HepG2 (cell line): Measurements from ENCODE around the gene DPP7. TPM values are rescaled to one million over a fixed set of nuclear protein-coding genes. Genes with fewer than 3 reads are reported as not detected.

Experiments
- ATAC-seq: fragments of 200-7000 bp; cut with Tn5 transposase; 3 replicates; pipeline ENCODE4 v1.9.1; 2020; ENCODE audit warnings: mild to moderate bottlenecking, moderate library complexity
- BruUV-seq: library from RNA; stranded (reverse); fragments of 400-500 nt; replicated peaks from 2 replicates; lab custom pipeline; 2021; lab: Mats Ljungman, UMichigan
- CTCF ChIA-PET: fragments of 300-600 bp; formaldehyde crosslinking; extraction: SDS; loops from one replicate; lab custom pipeline; 2021; ENCODE audit warnings: low total read pairs, inconsistent platforms, low intra/inter-chr PET ratio; lab: Yijun Ruan, JAX
- POLR2A ChIA-PET: fragments of 350-600 bp; sonication (Branson Sonifier 250); formaldehyde crosslinking; loops from one replicate; lab custom pipeline; 2020; ENCODE audit warnings: antibody characterized with exemption, inconsistent platforms; lab: Yijun Ruan, JAX
- DNase-seq: peaks from one replicate; pipeline ENCODE4 v3.0.0-alpha.2; 2015; ENCODE audit warnings: low spot score
- FAIRE-seq: peaks from 3 replicates; lab custom pipeline; 2011; peaks lifted over from hg19 to GRCh38; lab: Jason Lieb, UNC
- H2AFZ ChIP-seq: one replicate; pipeline ENCODE4 v1.6.1; 2011; ENCODE audit warnings: low read length, inconsistent platforms
- H3K27ac ChIP-seq: fragments of 300-600 bp; 3 replicates; pipeline ENCODE4 v1.8.0; 2011; ENCODE audit warnings: mixed run types, mild to moderate bottlenecking, mixed read lengths, low read length, inconsistent platforms; ENCODE audit not compliant: insufficient read depth; ENCODE audit errors: extremely low read length
- H3K27me3 ChIP-seq, 2 experiments: fragments of 200-600 bp in 1 of 2; 2 replicates in 1 of 2; 3 replicates in 1 of 2; pipeline versions ENCODE4 v1.6.0 to v1.8.0; 2011; ENCODE audit warnings: low read length in 2 of 2, mild to moderate bottlenecking in 2 of 2, moderate library complexity in 2 of 2, inconsistent platforms in 1 of 2; ENCODE audit not compliant: insufficient read depth in 2 of 2, control insufficient read depth in 1 of 2
- H3K36me3 ChIP-seq, 2 experiments: fragments of 200-600 bp in 1 of 2; replicated peaks in 1 of 2; 2 replicates in 1 of 2; 3 replicates in 1 of 2; pipeline versions ENCODE4 v1.5.1 to v1.8.0; 2011; ENCODE audit warnings: low read length in 2 of 2, inconsistent platforms in 1 of 2; ENCODE audit not compliant: insufficient read depth in 2 of 2, control insufficient read depth in 1 of 2
- H3K4me1 ChIP-seq: 2 replicates; pipeline ENCODE4 v1.5.1; 2012; ENCODE audit warnings: low read length, inconsistent platforms; ENCODE audit not compliant: insufficient read depth
- H3K4me2 ChIP-seq: 2 replicates; pipeline ENCODE4 v1.6.0; 2011; ENCODE audit warnings: low read depth, low read length, inconsistent platforms
- H3K4me3 ChIP-seq, 3 experiments: fragments of 200-600 bp in 1 of 3; sonication (generic), shearing (Covaris generic) in 1 of 3; replicated peaks in 1 of 3; 2 replicates each; pipeline ENCODE4 v1.5.1; 2011 to 2016; ENCODE audit warnings: low read length in 3 of 3, inconsistent platforms in 2 of 3, low read depth in 2 of 3, mild to moderate bottlenecking in 2 of 3, control low read depth in 1 of 3, mixed read lengths in 1 of 3; ENCODE audit not compliant: insufficient read depth in 1 of 3
- H3K79me2 ChIP-seq: one replicate; pipeline ENCODE4 v1.6.1; 2011; ENCODE audit warnings: low read length, inconsistent platforms; ENCODE audit not compliant: insufficient read depth
- H3K9ac ChIP-seq: 2 replicates; pipeline ENCODE4 v1.6.0; 2011; ENCODE audit warnings: mild to moderate bottlenecking, low read depth, low read length, inconsistent platforms; ENCODE audit not compliant: insufficient read depth
- H3K9me3 ChIP-seq: 2 replicates; pipeline ENCODE4 v1.5.1; 2012; ENCODE audit warnings: mild to moderate bottlenecking, low read length
- H4K20me1 ChIP-seq: 2 replicates; pipeline ENCODE4 v1.6.0; 2011; ENCODE audit warnings: inconsistent platforms, mild to moderate bottlenecking, low read length, moderate library complexity; ENCODE audit not compliant: insufficient read depth
- BRD4 ChIP-seq: sonication (generic); formaldehyde crosslinking; IDR thresholded peaks from 2 replicates; pipeline ENCODE4 v1.4.0; 2020; ENCODE audit warnings: missing genetic modification reagents
- CAMTA2 ChIP-seq: sonication (generic); formaldehyde crosslinking; IDR thresholded peaks from 2 replicates; pipeline ENCODE4 v1.4.0; 2020; ENCODE audit warnings: mild to moderate bottlenecking, missing genetic modification reagents, borderline replicate concordance
- FOXJ3 ChIP-seq: sonication (generic); formaldehyde crosslinking; IDR thresholded peaks from 2 replicates; pipeline ENCODE4 v1.4.0; 2020; ENCODE audit warnings: missing genetic modification reagents, mild to moderate bottlenecking, borderline replicate concordance
- GMEB2 ChIP-seq: IDR thresholded peaks from 2 replicates; pipeline ENCODE4 v1.6.1; 2016; ENCODE audit warnings: missing biosample characterization, missing genetic modification reagents, low read depth
- HNRNPL ChIP-seq: fragments of 200-400 bp; formaldehyde crosslinking; IDR thresholded peaks from 2 replicates; pipeline ENCODE4 v1.6.1; 2017; ENCODE audit warnings: mild to moderate bottlenecking, low read depth, low read length
- KAT8 ChIP-seq: IDR thresholded peaks from 2 replicates; pipeline ENCODE4 v1.6.1; 2016; ENCODE audit warnings: missing genetic modification reagents, missing compliant biosample characterization
- PCBP1 ChIP-seq: fragments of 200-400 bp; formaldehyde crosslinking; IDR thresholded peaks from 2 replicates; pipeline ENCODE4 v1.6.1; 2017; ENCODE audit warnings: mild to moderate bottlenecking, low read depth, low read length, borderline replicate concordance
- RFX5 ChIP-seq: IDR thresholded peaks from 2 replicates; pipeline ENCODE4 v1.6.1; 2011; ENCODE audit warnings: low read depth, low read length, improper control_type of control experiment
- SMC3 ChIP-seq: IDR thresholded peaks from 2 replicates; pipeline ENCODE4 v1.6.1; 2011; ENCODE audit warnings: low read length, improper control_type of control experiment
- ZEB1 ChIP-seq: IDR thresholded peaks from 2 replicates; pipeline ENCODE4 v1.6.1; 2012; ENCODE audit warnings: mild to moderate bottlenecking, low read depth, inconsistent platforms; ENCODE audit not compliant: insufficient replicate concordance
- ZFP82 ChIP-seq: sonication (generic); formaldehyde crosslinking; IDR thresholded peaks from 2 replicates; pipeline ENCODE4 v1.5.1; 2020; ENCODE audit warnings: mild to moderate bottlenecking, missing genetic modification reagents, borderline replicate concordance
- ZNF143 ChIP-seq: sonication (generic); formaldehyde crosslinking; IDR thresholded peaks from 2 replicates; pipeline ENCODE4 v1.4.0; 2020; ENCODE audit warnings: missing genetic modification reagents
- ZNF251 ChIP-seq: sonication (generic); formaldehyde crosslinking; IDR thresholded peaks from 2 replicates; pipeline ENCODE4 v1.9.0; 2021; ENCODE audit warnings: mild to moderate bottlenecking, missing genetic modification reagents
- ZNF598 ChIP-seq: sonication (generic); formaldehyde crosslinking; IDR thresholded peaks from 2 replicates; pipeline ENCODE4 v1.5.1; 2020; ENCODE audit warnings: mild to moderate bottlenecking, missing genetic modification reagents, borderline replicate concordance
- ZNF616 ChIP-seq: sonication (generic); formaldehyde crosslinking; IDR thresholded peaks from 2 replicates; pipeline ENCODE4 v1.5.0; 2020; ENCODE audit warnings: low read depth, mild to moderate bottlenecking, missing genetic modification reagents
- WGBS: methylation state at CpG from one replicate; pipeline ENCODE4 v1.1.6; 2017; ENCODE audit warnings: low lambda C conversion rate; 5-methylcytosine and 5-hydroxymethylcytosine counted together
- in situ Hi-C: cut with HindIII; loops from 2 replicates; pipeline ENCODE4 v1.10.0; 2017; ENCODE audit warnings: low pct_unique_long_range_greater_than_20kb; ENCODE audit not compliant: extremely low pct_ligation_motif_present
- intact Hi-C: fragments of 100-400 bp; cut with micrococcal nuclease; formaldehyde crosslinking; loops from one replicate; pipeline ENCODE4 v1.10.0; 2022; ENCODE audit not compliant: unreplicated experiment
- polyA plus RNA-seq, 8 experiments: library from polyadenylated mRNA; depleted of rRNA in 3 of 8; stranded (reverse) in 7 of 8; unstranded in 1 of 8; fragments of >200 nt; fragmentation: Illumina TruSeq in 4 of 8; extraction: Trizol in 4 of 8; gene quantifications; 2 replicates each; pipeline versions ENCODE4 v1.2.1 to v1.2.3, GENCODE V29; 2011 to 2016; ENCODE audit warnings: low read depth in 4 of 8, missing spikeins in 1 of 8, mixed read lengths in 1 of 8; ENCODE audit not compliant: insufficient read depth in 1 of 8
- total RNA-seq, 5 experiments: library from RNA; depleted of rRNA; stranded (reverse); fragments of >200 nt; fragmentation: Illumina TruSeq; extraction: Trizol; gene quantifications; 2 replicates each; pipeline ENCODE4 v1.2.3, GENCODE V29; 2016; ENCODE audit warnings: low read depth in 1 of 5
- TF ChIP-seq, protein P1 (sequence below): sonication (generic); formaldehyde crosslinking; IDR thresholded peaks from 2 replicates; pipeline ENCODE4 v1.4.0; 2020; ENCODE audit warnings: missing genetic modification reagents

Gene DPP7
- total and polyA plus RNA-seq, 2 of the 13 experiments (the other 11 are each of a cell fraction or from before 2014, with no cell fraction given), result 1.2 to 4.5 TPM

GRCh38 chr9:137162505-137163364 lies 48.2 kb upstream of the DPP7 start:
- DNase-seq, result no peak
- 0 out of 2 replicates have a peak, but pooled peaks have one; percentile 22 for TF ChIP-seq BRD4
- TF ChIP-seq CAMTA2, result 0 out of 2 replicates have a peak, but pooled peaks have one; percentile 7
- TF ChIP-seq ZNF616, result 0 out of 2 replicates have a peak, but pooled peaks have one; percentile 50
- no peak for TF ChIP-seq PCBP1
- TF ChIP-seq ZFP82, result no peak
- TF ChIP-seq ZEB1, result no peak
- TF ChIP-seq ZNF598 (CRISPR knock-in tag), result 0 out of 2 replicates have a peak, but pooled peaks have one; percentile 18
- TF ChIP-seq RFX5, result no peak
- no peak for TF ChIP-seq GMEB2 (CRISPR knock-in tag)
- TF ChIP-seq KAT8 (CRISPR knock-in tag), result no peak
- TF ChIP-seq ZNF143 (CRISPR knock-in tag), result no peak
- TF ChIP-seq, protein P1, sequence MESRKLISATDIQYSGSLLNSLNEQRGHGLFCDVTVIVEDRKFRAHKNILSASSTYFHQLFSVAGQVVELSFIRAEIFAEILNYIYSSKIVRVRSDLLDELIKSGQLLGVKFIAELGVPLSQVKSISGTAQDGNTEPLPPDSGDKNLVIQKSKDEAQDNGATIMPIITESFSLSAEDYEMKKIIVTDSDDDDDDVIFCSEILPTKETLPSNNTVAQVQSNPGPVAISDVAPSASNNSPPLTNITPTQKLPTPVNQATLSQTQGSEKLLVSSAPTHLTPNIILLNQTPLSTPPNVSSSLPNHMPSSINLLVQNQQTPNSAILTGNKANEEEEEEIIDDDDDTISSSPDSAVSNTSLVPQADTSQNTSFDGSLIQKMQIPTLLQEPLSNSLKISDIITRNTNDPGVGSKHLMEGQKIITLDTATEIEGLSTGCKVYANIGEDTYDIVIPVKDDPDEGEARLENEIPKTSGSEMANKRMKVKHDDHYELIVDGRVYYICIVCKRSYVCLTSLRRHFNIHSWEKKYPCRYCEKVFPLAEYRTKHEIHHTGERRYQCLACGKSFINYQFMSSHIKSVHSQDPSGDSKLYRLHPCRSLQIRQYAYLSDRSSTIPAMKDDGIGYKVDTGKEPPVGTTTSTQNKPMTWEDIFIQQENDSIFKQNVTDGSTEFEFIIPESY, result no peak
- peak; percentile 14; the same call in 1 of the 2 replicates for TF ChIP-seq SMC3
- no peak for TF ChIP-seq ZNF251
- TF ChIP-seq HNRNPL, result no peak
- TF ChIP-seq FOXJ3 (CRISPR knock-in tag), result no peak

More at GRCh38 chr9:137162505-137163364, 48.2 kb upstream of the DPP7 start:
- no peaks in the 10 kb centered on the region for H3K79me2 ChIP-seq
- peak overlapping the region; percentile 63 for H3K4me2 ChIP-seq
- ATAC-seq (peak; percentile 67), FAIRE-seq (no peak)
- no peaks in the 10 kb centered on the region for H3K4me1 ChIP-seq
- no peaks in the 10 kb centered on the region for H3K9me3 ChIP-seq
- WGBS, result 51% methylated on average over 12 of the region's 74 CpGs
- H3K36me3 ChIP-seq, result no peaks in the 10 kb centered on the region
- H3K27me3 ChIP-seq, result peaks cover 24 to 91% of the 10 kb centered on the region in 2 experiments; a peak in 4 of 5 replicates
- H3K4me3 ChIP-seq, result peak overlapping the region; percentile 34 to 62 (median 47); a peak in 4 of 6 replicates
- intact Hi-C loops, result no loop called here
- POLR2A ChIA-PET, result interaction anchor here (0.7 to 1.3 kb wide), 5 partner anchors 12 to 74 kb away, joined by 3 to 9 read pairs (median 5); partner anchors contain the start of genes ANAPC2, SSNA1 and TPRN
- no peak overlapping the region for H3K9ac ChIP-seq
- no peak overlapping the region for H3K27ac ChIP-seq
- in situ Hi-C loops, result no loop called here
- no TSS peak for BruUV-seq
- no peaks in the 10 kb centered on the region for H4K20me1 ChIP-seq
- H2AFZ ChIP-seq, result no peak overlapping the region
- CTCF ChIA-PET, result interaction anchor here (0.8 to 1.1 kb wide), 2 partner anchors 65 to 73 kb away, joined by 3 read pairs; no protein-coding TSS in a partner anchor
